HG02852 (cell line): ENCODE measurements around the gene ARL14.
"Not testable (repeated sequence)": the region's sequence is repeated elsewhere in the genome, so short reads cannot be mapped to it uniquely, and the experiment has no call there.

Experiments used
- ATAC-seq: cut with Tn5 transposase; IDR thresholded peaks from one replicate; pipeline ENCODE4 v1.9.1; 2021; ENCODE audit warnings: mild to moderate bottlenecking, moderate library complexity; ENCODE audit not compliant: unreplicated experiment

Gene ARL14

DNA sequence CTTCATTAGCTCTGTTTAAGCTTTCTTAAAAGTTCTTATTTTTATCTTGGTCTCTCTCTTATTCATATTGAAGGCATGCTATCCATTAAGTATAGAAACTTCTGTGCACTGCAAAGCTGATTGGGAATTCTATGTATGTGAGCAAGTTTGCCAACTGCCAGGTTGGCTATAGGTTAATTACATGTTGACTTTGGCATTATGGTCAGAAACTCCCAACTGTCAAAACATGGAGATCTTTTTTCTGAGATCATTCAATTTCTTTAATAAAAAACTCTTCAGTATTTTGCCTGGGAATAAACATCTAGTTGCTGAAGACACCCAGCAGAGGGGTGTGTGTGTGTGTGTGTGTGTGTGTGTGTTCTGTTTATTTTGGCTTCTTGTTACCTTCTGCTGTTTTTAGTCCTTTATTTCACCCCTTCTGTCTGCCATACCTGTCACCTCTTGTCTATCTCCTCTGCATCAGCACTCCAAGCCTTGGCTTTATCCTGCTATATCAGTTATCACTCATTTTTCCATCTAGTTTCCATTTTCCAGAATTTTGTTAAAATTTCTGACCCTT is 1.3 kb upstream of the ARL14 start:
- no peak for ATAC-seq

DNA sequence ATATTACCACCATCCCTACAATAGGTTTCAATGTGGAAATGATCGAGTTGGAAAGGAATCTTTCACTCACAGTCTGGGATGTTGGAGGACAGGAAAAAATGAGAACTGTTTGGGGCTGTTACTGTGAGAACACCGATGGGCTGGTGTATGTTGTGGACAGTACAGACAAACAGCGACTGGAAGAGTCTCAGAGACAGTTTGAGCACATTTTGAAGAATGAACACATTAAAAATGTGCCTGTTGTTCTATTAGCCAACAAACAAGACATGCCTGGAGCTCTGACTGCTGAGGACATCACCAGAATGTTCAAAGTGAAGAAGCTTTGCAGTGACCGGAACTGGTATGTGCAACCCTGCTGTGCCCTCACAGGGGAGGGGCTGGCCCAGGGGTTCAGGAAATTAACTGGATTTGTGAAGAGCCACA is 510 bp downstream of the ARL14 start:
- no peak for ATAC-seq

DNA sequence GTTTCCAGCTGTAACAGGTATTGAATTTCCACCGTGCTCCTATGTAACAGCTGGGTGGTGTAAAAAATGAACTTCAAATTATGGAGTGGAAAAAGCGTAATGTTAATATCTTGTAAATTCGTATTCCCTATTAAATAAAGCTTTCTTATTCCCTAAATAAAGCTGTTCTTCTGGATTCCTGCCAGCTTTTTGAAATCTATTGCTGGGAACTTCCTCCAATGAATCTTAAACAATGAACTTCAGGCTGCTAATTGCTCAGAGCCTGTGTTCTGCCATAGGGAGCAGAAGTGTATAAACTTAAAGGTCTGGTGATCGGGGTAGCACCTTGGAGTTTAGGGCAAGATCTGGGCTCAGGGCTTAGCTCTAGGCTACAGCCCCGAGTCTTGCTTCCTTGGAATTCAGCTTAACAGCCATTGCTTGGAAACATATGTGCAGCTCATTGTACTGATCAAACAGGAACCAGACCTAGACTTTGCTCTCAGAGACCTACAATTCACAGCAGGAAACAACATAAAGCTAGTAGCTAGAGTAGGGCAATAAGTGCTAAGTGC is 1.4 kb downstream of the ARL14 start:
- ATAC-seq = no peak

- no peak for ATAC-seq
These were observed 7.4 kb downstream of the ARL14 start for GRCh38 chr3:160684368-160684740.

DNA sequence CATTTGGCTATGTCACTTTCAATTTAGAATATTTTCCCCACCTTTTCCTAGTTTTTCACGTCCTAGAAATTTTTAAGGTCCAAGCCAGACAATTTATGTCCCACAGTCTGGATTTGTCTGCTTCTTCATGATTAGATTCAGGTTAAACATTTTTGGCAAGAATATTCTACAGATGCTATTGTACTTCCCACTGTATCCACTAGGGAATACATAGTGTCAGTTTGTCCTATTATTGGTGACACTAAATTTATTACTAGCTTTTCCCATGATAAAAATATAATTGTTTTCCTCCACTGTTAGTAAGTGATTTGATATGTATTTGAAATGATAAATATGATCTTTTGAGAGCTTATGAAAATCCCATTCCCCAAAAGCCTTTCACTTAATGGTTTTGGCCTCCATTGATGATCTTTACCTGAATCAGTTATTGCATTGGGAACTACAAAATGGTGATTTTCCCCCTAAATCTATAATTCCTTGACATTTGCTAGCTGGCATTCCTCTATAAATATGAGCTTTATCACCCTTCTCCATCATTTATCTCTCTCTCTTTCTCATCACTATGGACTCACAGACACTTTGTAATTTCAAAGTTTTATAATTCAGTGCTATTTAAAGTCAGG is 8.3 kb downstream of the ARL14 start:
- no peak for ATAC-seq

GRCh38 chr3:160686955-160687535 is 10.1 kb downstream of the ARL14 start:
- no peak for ATAC-seq

GRCh38 chr3:160691151-160691550 is 14.2 kb downstream of the ARL14 start:
- no peak for ATAC-seq

GRCh38 chr3:160691962-160692361 is 15.0 kb downstream of the ARL14 start:
- ATAC-seq = no peak

DNA sequence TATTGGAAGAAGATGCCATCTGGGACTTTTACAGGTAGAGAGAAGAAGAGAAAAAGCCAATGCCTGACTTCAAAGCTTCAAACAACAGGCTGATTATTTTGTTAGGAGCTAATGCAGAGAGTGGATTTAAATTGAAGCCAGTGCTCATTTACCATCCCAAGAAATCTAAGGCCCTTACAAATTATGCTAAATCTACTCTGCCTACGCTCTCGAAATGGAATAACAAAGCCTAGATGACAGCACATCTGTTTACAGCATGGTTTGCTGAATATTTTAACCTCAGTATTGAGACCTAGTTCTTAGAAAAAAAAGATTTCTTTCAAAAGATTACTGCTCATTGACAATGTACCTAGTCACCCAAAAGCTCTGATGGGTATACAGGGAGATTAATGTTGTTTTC is 16.2 kb downstream of the ARL14 start:
- ATAC-seq = no peak

DNA sequence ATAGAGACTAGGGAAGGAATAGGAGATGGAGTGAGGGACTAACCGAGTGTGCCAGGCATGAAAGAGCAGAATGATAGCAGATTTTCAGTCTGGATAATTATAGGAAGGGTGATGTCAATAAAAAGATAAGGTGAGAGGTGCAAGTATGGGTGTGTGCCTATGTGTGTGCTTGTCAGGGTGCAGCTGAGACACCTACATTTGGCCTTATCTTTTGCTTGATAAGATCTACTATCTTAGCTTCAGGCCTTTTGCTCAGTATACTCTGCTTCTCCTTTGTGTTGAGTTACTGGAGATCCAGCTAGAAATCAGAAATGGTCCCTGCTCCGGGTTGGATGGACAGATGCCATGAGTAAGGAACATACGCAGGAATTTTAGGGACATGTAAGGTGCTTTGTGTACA is 17.4 kb downstream of the ARL14 start:
- no peak for ATAC-seq

- no peak for ATAC-seq
These were observed 18.0 kb downstream of the ARL14 start for GRCh38 chr3:160695003-160695402.

- no peak for ATAC-seq
These were observed 19.0 kb downstream of the ARL14 start for GRCh38 chr3:160695915-160696327.

DNA sequence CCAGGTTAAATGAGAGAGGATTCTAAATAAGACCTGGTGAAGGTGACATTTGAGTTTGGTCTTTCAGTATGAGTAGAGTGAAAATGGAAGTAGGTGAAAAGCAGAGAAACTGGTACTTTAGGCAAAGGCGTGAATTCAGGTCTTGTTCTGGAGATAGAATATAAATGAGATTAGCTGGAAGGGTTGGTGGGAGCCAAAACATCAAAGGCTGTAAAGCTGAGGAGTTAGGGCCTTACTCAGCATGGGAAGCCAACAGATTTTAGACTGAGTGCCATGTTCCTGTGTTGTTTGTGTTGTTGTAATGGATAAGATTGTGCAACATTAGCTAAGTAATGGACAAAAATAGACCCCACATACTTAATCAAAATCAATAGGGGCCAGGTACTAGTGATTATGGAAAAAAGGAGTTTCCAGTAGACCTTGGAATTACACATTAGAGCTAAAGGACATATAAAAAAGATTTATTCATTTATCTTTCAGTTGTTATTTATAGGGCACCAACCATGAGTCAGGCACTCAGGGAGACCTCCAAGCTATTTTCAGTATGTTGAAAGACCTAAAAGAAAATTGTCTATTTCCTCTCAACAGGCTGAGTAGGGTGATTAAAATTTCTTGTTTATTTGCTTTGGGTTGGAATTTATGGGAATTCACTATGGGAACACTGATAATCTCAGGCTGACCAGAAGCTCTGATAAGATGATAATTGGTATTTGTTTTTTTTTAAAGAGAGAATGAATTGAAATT is 20.8 kb downstream of the ARL14 start:
- ATAC-seq = peak; percentile 77

GRCh38 chr3:160698599-160699195 is 21.7 kb downstream of the ARL14 start:
- ATAC-seq = no peak

- no peak for ATAC-seq
These were observed 24.5 kb downstream of the ARL14 start for GRCh38 chr3:160701490-160701889.

DNA sequence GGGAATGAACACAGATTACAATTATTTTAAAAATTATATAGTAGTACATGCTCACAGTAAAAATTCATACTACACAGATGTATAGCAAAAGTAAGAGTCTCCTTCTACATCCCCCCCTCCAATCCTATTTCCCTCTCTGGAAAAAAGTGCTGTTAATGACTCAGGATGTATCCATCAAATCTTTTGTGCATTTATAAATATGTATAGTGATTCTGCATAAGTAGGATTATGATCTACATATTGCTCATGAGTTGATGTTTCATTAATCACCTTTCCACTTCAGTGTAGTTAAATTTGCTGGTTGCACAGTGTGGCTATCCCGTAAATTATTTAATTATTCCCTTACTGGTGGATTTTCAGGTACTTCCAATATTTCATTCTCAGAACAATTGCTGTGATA is 25.3 kb downstream of the ARL14 start:
- ATAC-seq = no peak

DNA sequence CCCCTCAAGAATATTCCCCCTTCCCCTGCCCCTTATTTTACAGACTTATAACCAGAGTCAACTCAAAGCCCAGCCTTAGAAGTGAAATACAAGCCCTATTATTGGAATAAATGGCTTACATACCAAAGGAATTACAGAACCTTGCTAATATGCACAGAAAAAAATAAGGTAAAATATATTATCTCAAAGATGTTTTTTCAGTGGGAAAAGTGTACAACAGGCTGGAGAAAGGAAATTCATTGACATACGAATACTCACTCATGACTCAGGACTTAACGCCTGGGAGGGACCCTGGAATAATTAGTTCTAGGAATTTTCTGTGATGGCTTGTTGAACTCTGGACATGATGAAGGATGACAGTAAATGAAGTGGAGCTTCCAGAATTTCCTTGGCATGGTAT is 27.0 kb downstream of the ARL14 start:
- ATAC-seq = no peak

DNA sequence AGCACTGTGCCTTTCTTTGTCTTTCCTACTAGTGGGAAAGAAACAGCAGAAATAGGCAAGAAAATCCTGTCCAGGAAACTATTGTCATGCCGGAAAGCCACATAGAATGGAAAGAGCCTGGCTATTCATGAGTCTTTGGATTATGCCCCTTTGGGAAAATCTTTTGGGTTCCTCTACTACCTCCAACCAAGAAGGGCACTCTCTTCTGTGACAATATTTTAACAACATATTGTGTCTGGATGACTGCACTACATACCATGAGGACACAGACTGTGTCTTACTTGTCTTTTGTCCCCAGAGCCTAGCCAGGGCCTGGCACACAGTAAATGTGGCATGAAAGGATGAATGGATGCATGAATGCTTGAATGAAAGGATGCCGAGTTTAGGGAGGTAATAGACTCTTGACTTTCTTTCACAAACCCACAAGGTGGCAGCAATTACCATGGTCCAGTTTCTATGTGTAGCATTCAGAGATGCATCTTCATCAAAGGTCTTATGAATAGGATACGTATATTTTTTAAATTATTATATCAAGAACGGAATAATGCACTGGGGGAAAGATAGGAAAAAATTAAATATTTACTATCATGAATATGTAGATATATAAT is 30.3 kb downstream of the ARL14 start:
- peak; percentile 73 for ATAC-seq

GRCh38 chr3:160709477-160710182 is 32.7 kb downstream of the ARL14 start:
- no peak for ATAC-seq

DNA sequence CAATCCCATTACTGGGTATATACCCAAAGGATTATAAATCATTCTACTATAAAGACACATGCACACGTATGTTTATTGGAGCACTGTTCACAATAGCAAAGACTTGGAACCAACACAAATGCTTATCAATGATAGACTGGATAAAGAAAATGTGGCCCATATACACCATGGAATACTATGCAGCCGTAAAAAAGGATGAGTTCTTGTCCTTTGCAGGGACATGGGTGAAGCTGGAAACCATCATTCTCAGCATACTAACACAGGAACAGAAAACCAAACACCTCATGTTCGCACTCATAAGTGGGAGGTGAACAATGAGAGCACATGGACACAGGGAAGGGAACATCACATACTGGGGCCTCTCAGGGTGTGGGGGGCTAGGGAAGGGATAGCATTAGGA is 36.2 kb downstream of the ARL14 start:
- not testable (repeated sequence) for ATAC-seq
